ENCODE results near the gene PEX14. TPM values are rescaled to one million over a fixed set of nuclear protein-coding genes. Genes with fewer than 3 reads are reported as not detected.
A peak's percentile ranks its signal among the peaks of the same experiment; 100 is the strongest.

Gene PEX14
- total and polyA plus RNA-seq, 10 of the 15 experiments (the other 5 are each of a cell fraction or from before 2014, with no cell fraction given) = 1.4 to 23.2 (median 12.0) TPM

- TF ChIP-seq CUX1 (IDR thresholded peaks at IDR 0.05; ENCODE audit: insufficient replicate concordance, low read depth, low read length) (no peak), RBBP5 (conservative IDR thresholded peaks at IDR 0.05) (no peak), ZBED1 (IDR thresholded peaks at IDR 0.05; ENCODE audit: borderline replicate concordance) (no peak), PBX3 (IDR thresholded peaks at IDR 0.05; ENCODE audit: insufficient replicate concordance, low read depth, low read length) (no peak), MYC (IDR thresholded peaks at IDR 0.05; ENCODE audit: insufficient read depth, insufficient read length, insufficient replicate concordance, low read length, severe bottlenecking) (no peak), USF2 (IDR thresholded peaks at IDR 0.05; ENCODE audit: borderline replicate concordance, low read depth, low read length) (no peak), MEF2A (IDR thresholded peaks at IDR 0.05; ENCODE audit: insufficient read depth, low read depth, low read length) (no peak), ETV6 (conservative IDR thresholded peaks at IDR 0.05 in 1 of 2, IDR thresholded peaks at IDR 0.05 in 1 of 2; ENCODE audit: borderline replicate concordance in 1 of 2, low read depth in 1 of 2) (no peak), IRF4 (IDR thresholded peaks at IDR 0.05; ENCODE audit: low read depth, low read length) (no peak), PKNOX1 (IDR thresholded peaks at IDR 0.05) (peak; percentile 71), MEF2B (IDR thresholded peaks at IDR 0.05; ENCODE audit: partially characterized antibody, poor library complexity, severe bottlenecking) (peak; percentile 30), KDM1A (IDR thresholded peaks at IDR 0.05; ENCODE audit: borderline replicate concordance) (no peak), PRDM15 (CRISPR knock-in tag; IDR thresholded peaks at IDR 0.05) (no peak), ATF7 (IDR thresholded peaks at IDR 0.05; ENCODE audit: low read depth) (peak; percentile 55), CREB1 (IDR thresholded peaks at IDR 0.05; ENCODE audit: low read depth) (peak; percentile 40; the same call in 1 of the 2 replicates), CHD1 (IDR thresholded peaks at IDR 0.05; ENCODE audit: low read depth, low read length) (no peak), EED (IDR thresholded peaks at IDR 0.05; ENCODE audit: low read depth) (no peak)
Measured at GRCh38 chr1:10494754-10495474, 20.2 kb downstream of the PEX14 start (continued).
